Stimulated activated CD4-positive, alpha-beta T cell treated with anti-CD3 and anti-CD28 coated beads, Interleukin-4, amount 100 ng/mL, for 1 hour (primary cell): ENCODE results near the gene TMC2.

Experiments used
- DNase-seq: peaks from one replicate; pipeline ENCODE4 v3.0.0-alpha.2; 2020

Gene TMC2

DNA sequence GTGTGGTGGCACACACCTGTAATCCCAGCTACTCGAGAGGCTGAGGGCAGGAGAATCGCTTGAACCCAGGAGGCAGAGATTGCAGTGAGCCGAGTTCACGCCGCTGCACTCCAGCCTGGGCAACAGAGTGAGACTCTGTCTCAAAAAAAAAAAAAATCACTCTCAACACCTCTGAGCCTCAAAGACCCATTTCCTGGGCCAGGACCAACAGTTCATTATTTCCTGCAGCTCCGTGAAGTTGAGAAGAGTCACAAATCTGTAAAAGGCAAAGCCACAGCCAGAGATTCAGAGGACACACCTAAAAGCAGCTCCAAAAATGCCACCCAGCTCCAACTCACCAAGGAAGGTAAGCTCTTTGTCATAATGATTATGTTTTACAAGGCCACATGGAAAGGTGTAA, 100.9 kb downstream of the TMC2 start:
- DNase-seq: no peak

DNA sequence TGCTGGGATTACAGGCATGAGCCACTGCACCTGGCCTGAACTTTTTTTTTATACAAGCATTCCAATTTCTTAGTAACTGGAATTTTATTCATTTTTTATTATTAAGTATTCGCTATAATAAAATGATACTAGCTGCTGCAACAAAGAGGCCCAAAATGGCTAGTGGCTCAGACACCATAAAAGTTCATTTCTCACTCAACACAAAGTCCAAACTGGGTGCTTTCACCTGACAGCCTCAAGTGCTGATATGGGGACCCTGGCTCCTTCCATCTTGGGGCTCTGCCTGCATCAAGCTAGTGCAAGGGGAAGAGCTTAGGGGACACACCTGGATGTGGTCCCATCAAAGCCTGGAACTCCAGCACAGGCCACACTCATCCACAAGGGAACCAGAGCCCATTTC, 103.9 kb downstream of the TMC2 start:
- DNase-seq: no peak

DNA sequence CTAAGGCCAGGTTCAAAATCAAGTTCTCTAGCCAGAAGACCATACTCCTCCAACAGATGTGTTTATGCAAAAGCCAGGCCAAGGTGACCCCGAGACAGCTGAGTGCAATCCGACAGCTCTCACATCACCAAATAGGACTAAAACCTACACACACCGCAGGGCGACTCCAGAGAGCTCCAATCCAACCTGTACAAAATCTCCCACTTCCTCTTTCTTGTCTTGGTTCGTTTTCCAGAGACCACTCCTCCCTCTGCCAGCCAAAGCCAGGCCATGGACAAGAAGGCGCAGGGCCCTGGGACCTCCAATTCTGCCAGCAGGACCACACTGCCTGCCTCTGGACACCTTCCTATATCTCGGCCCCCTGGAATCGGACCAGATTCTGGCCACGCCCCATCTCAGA, 104.5 kb downstream of the TMC2 start:
- DNase-seq: no peak

DNA sequence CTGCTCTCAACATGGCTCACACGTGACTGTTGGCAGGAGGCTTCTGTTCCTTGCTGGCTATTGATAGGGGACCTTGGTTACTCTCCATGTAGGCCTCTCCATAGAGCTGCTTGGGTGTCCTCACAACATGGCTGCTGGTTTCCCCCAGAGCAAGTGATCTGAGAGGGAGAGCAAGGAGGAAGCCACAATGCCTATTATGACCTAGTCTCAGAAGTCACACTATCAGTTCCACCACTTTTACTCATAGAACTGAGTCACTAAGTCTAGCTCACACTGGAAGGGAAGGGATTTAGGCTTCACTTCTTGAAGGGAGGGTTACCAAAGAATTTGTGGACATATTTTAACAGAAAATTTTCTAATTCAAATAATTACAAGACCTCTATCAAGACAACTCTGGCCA, 107.3 kb downstream of the TMC2 start:
- no peak for DNase-seq

DNA sequence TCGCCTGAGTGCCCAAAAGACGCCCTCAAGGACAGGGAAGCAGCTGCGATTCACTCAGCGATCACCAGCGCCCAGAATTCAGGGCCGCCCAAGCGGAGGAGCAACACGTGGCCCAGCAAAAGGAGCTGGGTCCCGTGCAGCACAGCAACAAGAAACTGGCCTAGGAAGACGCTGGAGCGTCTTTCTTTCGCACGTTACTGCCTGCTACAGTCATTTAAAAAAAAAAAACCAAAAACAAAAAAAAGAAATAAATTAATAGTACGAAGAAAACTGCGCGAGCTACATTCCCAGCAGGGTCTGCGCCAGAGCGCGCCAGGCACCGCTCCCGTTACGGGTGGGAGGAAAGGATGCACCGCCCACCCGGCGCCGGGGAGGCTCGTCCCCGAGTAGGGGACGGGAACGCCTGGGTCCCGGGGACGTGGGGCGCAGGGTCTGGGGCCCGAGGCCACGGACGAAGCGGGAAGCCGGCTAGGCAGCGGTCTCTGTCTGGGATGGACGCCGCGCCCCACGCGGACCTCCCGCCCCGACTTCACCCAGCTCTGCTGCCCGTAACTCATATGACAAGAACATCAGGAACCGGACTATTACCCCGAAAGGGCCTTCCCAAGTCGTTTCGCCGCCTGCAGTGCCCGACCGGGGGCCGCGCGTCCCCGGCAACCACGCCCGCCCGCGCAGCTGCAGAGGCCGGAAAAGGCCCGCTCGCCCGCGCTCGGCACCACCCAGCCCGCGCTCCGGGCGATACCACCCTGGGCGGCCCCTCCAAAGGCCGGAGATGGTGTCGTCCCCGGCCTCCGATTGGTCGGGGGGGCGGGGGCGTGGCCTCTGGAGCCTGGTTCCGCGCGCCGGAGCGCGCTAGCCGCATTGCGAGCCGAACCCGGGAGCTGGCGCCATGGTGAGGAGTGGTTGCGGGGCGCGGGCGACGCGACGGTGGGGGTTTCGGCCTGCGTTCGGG, 115.7 kb downstream of the TMC2 start, which contains the start of gene NOP56:
Gene NOP56 (plus strand): TSS at position 861 of the 952 bp plus-strand sequence. CDS start 29 bp downstream, at position 890.
- DNase-seq: peak; percentile 93

DNA sequence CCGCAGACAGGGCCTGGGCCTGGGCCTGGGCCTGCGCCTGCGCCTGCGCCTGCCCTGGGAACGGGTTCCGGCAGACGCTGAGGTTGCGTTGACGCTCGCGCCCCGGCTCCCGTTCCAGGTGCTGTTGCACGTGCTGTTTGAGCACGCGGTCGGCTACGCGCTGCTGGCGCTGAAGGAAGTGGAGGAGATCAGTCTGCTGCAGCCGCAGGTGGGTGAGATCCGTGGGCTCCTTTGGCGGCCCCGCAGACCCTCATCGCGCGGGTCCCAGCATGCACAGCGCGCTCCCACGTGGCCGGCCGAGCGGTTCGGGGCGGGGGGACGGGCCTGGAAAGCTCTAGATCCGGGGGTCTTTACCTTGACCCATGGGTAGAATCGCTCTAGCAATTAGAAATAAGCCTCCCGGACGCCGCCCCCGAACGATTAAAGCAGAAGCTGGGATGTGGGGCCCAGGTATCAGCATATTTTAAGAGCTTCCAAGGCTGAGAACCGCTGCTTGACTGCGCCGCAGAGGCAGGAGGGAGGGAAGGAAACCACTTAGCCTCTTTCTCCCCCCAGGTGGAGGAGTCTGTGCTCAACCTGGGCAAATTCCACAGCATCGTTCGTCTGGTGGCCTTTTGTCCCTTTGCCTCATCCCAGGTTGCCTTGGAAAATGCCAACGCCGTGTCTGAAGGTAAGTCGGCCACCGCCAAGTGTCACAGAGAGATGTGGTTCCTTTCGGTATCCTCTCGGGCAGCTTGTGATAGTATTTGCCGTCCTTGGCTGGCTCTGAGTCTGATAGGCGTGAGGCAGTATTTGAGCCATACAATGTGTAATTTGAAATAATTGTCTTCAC, 116.6 kb downstream of the TMC2 start:
- DNase-seq: peak; percentile 60

DNA sequence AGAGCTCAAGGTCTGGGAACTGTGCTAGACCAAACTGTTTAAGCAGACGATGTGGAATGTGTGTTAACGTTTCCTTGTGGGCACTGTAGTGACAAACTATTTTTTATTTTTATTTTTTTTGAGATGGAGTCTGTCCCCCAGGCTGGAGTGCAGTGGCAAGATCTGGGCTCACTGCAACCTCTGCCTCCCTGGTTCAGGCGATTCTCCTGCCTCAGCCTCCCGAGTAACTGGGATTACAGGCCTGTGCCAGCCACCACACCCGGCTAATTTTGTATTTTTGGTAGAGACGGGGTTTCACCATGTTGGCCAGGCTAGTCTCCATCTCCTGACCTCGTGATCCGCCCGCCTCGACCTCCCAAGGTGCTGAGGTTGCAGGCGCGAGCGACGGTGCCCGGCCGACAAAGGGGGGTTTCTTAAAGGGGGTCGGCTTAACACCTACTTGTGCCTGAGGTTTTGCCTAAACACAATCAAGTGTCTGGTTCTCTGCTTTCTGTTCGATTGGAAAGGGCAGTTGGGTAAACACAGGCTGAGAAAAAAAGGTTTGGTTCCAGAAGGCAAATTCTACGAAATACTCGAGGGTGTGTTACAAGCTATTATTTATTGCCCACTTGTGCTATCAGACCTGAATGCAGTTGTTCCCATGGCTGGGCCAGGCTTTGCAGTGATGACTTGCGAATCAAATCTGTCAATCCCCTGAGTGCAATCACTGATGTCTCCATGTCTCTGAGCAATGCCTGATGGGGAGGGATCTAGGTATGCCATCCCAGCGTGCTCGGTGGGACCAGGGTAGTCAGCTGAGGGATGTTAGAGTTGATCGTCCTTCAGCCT, 117.4 kb downstream of the TMC2 start:
- no peak for DNase-seq

DNA sequence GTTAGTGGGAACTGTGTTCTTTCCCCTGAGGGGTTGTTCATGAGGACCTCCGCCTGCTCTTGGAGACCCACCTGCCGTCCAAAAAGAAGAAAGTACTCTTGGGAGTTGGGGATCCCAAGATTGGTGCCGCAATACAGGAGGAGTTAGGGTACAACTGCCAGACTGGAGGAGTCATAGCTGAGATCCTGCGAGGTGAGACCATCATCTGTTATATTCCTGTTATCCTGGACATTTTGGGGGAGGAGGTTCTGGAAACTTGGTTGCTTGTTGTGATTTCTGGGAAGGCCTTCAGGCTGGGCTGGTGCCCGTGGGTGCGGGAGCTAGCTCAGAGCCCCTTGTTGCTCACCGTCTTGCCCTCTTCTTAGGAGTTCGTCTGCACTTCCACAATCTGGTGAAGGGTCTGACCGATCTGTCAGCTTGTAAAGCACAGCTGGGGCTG, 118.0 kb downstream of the TMC2 start:
- DNase-seq: no peak

DNA sequence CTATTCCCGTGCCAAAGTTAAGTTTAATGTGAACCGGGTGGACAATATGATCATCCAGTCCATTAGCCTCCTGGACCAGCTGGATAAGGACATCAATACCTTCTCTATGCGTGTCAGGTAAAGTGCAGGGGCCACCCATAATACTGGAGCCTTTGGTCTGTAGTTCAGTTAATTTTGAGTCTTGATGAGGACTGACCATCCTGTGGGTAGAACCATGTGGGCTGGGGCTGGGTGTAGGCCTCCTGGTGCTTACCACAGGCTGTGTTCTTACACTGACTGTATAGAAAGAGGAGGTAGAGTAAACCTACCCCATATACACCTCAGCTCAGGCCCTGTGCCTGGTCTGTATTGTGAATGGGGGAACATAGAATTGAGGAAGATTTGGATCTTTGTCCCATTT, 118.5 kb downstream of the TMC2 start:
- no peak for DNase-seq

DNA sequence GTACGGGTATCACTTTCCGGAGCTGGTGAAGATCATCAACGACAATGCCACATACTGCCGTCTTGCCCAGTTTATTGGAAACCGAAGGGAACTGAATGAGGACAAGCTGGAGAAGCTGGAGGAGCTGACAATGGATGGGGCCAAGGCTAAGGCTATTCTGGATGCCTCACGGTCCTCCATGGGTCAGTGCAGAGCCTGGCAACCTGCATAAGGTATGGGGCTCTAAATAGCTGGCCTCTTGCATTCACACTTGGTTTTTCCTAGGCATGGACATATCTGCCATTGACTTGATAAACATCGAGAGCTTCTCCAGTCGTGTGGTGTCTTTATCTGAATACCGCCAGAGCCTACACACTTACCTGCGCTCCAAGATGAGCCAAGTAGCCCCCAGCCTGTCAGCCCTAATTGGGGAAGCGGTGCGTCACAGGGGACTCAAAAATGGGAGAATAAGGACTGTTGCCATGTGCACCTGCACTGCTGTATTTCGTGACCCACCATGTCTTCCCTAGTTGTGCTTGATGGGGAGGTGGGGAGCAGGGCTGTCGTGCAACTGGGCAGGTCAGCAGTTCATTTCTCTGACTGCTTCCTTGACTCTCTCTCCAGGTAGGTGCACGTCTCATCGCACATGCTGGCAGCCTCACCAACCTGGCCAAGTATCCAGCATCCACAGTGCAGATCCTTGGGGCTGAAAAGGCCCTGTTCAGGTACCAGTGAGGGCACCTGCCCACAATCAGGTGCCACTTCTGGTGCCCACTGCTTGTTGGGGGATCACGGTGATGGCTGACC, 119.2 kb downstream of the TMC2 start:
- no peak for DNase-seq

DNA sequence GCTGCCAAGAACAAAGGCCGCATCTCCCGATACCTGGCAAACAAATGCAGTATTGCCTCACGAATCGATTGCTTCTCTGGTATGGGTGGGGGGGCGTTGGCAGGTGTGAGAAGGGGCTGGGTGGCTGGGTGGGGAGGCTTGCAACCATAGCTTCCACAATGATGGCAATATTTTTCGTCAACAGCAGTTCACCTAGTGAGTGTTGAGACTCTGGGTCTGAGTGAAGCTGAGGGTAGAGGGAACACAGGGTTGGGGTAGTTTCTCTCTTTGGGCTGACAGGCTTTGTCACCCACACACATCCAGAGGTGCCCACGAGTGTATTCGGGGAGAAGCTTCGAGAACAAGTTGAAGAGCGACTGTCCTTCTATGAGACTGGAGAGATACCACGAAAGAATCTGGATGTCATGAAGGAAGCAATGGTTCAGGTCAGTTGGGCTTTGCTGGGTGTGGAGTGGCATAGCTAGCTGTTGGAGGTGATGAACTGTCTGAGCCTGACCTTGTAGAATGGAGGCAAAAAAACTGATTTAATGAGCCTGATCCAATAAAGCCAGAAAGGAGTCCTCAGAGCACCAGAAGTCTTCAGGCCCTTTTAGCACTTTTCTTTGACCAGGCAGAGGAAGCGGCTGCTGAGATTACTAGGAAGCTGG, 120.2 kb downstream of the TMC2 start:
- no peak for DNase-seq

DNA sequence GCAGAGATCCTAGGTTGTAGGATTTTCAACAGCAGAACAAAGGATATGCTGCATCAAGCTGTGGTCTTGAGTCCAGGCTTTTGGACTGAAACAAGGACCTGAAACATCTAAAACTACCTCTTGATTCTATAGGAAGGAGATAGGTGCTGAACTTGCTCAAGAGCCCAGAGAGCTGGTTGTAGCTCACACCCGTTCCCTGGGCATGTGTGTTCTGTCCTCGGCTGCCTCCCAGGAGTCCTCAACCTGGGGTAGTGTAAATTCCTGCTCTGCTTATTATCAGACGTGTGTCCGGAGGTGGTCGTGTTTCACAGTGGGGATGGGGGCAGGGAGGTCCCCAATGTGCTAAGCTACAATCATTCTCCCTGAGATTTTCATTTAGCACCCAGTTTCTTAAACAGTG, 120.9 kb downstream of the TMC2 start:
- no peak for DNase-seq

DNA sequence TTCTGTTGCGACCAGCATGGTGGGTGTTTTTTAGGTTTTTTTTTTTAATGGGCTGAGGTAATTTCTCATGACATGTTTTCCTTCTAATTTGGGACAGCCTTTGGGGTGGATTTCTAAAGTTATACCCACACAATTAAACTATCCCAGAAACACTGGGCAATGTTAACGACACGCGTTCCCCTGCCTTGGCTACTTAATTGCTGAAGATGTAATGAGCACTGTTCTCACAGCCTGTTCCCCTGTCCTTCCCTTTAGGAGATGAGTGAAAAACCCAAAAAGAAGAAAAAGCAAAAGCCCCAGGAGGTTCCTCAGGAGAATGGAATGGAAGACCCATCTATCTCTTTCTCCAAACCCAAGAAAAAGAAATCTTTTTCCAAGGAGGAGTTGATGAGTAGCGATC, 121.3 kb downstream of the TMC2 start:
- no peak for DNase-seq

DNA sequence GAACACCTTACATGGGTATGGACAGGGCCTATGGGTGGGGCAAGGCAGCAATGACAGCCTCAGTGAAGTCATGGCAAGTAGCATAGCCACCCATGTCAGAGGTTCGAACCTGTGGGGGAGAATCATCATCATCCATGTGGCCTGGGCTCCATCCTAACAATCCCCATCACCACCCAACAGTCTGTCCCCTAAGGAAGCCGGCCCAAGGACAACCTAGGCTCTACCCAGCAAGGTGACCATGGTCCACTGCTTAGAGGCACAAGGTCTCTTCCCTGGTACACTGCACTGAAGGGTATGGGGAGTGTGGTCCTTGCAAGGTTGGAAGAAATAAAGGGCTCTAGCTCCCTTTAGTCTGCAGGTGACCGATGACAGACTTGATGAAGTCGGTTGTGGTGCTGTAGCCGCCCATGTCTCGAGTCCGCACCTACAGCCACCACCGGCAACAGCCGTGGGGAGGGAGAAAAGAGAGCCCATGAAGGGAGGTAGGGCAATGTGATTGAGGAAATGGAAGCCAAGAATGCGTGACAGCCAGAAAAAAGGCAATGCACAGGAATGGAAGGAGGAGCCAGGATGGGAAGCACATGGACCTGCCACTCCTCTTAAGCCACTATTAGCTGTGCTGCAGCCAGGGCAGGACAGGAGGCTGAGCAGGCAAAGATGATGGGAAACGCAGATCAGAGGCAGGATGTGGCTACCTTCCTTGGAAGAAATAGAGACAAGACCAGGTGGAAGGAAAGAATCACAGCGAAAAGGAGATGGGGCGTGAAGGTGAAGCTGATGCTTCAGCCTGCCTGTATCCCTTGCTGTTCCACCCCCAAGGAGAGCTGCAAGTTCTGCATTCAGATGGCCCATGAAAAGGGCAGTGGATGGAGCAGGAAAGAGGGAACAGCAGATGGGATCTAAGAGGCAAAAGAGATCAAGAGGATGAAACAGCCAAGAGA, 122.3 kb downstream of the TMC2 start:
- no peak for DNase-seq

DNA sequence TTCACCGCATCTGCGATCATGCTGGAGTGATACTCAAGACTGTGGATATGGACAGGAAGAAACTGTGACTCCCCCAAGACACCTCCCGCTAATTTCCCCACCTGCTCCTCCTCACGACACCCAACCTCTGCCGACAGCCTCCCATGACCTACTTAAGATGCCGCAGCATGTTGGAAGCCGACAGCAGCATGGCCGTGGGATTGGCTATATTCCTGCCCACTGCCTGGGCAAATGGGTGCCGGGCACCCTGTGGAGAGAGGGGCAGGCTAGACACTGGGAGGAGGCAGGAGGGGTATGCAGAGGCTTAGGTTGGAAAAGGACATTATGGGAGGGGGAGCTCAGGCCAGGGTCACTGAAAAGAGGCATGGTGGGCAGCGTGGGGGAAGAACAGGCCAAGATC, 123.2 kb downstream of the TMC2 start:
- DNase-seq: no peak

DNA sequence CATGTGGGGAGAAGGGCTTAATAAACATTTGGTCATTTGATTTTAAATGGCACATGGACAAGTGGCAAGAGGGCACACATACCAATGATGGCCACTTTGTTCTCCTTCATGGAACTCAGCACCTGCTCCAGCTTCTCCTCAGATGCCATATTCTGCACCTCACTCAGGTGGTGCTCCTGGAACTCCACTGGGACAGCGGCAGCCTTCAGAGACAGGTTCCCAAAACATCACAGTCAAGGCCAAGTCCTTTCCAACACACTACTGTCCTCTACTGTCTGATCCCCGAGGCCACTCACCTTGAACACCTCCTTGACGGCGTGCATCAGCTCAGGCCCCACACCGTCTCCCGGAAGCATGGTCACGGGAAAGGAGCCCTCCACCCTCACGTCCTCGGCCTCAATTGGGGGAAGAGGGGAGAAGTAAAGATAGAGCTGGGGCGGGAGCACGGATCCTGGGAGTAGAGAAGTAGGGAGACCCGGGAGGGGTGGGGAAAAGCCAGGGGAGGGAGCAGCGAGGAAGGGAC, 127.1 kb downstream of the TMC2 start:
- no peak for DNase-seq

DNA sequence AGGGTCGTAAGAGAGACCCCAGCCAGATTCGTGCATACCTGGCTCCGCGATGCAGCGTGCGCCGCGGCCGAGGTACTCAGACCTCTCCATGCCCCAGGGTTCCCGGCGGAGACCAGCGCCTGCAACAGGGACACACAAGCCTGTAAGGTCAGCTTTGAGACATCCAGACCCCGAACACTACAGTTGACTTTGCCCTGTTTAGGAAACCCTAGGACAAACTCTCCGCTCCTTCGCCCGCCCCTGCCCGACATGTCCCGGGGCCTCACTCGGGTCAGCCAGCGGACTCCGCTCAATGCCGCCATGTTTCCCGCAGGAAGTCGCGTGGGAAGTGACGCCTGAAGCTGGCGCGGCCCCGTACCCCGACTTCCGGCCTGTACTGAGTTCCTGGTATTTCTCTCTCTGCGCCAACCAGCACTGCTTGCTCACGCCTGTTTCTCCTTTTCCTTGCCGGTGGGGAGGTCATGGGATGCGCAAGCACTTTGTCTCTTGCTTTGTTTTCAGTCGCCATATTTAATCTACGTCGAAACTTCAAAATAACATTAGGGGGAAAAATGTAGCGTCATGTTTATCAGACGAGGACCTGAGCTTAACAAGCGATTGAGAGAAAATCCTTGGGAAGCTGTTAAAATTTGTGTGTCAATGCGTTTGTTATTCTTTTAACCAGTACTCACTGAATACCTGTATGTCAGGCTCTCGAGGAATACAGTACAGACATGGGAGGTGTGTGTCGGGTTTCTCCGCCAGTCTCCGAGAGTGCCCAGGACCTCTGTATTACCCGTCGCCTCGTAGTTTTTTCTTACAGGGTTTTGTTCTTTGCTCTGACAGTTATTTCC, 127.7 kb downstream of the TMC2 start, which contains the start of gene IDH3B:
Gene IDH3B (minus strand): TSS at position 330 of the 833 bp plus-strand sequence. CDS start 28 bp downstream, at position 302.
- peak; percentile 88 for DNase-seq

DNA sequence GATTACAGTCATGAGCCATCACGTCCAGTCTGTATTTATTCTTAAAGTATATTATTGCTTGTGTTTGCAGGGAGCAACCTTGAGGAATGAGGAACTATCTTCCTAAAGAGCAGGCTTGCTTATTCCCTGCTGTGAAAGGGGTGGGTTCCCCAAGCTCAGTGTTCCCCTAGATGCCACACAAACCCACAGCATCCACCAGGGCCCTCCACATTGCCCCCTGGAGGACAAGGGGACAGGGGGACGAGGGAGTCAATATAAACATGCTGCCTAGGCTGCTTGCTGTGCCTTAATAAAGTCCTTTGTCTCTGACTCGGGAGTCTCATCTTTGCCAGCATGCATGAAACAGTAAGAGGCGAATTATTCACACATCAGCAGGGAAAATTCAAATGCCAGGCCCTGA, 135.6 kb downstream of the TMC2 start:
- DNase-seq: no peak

DNA sequence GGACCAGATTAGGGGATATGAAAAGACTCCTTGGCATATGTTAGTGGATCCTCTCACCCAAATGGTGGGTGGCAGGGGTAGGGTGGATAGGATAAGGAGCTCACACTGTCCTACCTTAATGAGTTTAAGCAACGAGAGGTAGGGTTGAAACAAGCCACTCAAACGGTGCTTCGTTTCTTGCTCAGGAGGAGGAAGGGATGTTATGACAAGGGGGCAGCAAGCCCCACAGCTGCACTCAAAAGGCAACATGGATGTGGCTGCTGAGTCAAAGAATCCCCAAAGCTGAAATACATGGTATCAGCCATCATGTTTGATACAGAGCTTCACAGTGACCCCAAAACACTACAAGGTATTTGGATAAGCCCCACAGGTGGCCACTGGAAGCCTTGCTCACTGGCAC, 136.1 kb downstream of the TMC2 start:
- no peak for DNase-seq
